Measurements from ENCODE around the gene MASP2. TPM values are rescaled to one million over a fixed set of nuclear protein-coding genes. Genes with fewer than 3 reads are reported as not detected.
A peak's percentile ranks its signal among the peaks of the same experiment; 100 is the strongest.

MASP2 gene
- total and polyA plus RNA-seq, 2 experiments from 2014 or later, result 0.16 TPM; not detected in 1

- Histone ChIP-seq H4K20me1 (ENCODE audit: insufficient read depth) (no peaks in the 10 kb centered on the region), H3K79me2 (ENCODE audit: insufficient read depth) (peaks cover 31% of the 10 kb centered on the region), H3K4me2 (ENCODE audit: unreplicated experiment) (no peak overlapping the region), H3K4me1 (ENCODE audit: insufficient read depth) (peaks cover 6% of the 10 kb centered on the region), H3F3A (ENCODE audit: insufficient read depth) (peaks cover 28% of the 10 kb centered on the region), H3K36me3 (ENCODE audit: low read depth) (0 out of 2 replicates have a peak, but pooled peaks cover 3% of the 10 kb centered on the region), H3K9ac (no peak overlapping the region), H3K27me3 (replicated peaks; ENCODE audit: insufficient read depth) (no peaks in the 10 kb centered on the region), H3K9me2 (ENCODE audit: insufficient read depth) (no peaks in the 10 kb centered on the region), H3K27ac (no peak overlapping the region), H3K9me3 (ENCODE audit: low read depth) (no peaks in the 10 kb centered on the region), H3K4me3 (no peak overlapping the region), H2AFZ (no peak overlapping the region)
- TF ChIP-seq EZH2 (IDR thresholded peaks at IDR 0.05; ENCODE audit: insufficient read depth, poor library complexity, severe bottlenecking) (no peak), EZH2phosphoT487 (IDR thresholded peaks at IDR 0.05; ENCODE audit: insufficient read depth, low read depth) (no peak)
- DNase-seq, result no peak
- in situ Hi-C loops (cut with MboI), result no loop called here
- 89 to 91% methylated on average over 7 of the region's 7 CpGs for WGBS, 2 experiments (ENCODE audit: low coverage in 1 of 2, low lambda C conversion rate in 2 of 2, missing lambda C conversion rate in 2 of 2)
These were observed 9.5 kb upstream of the MASP2 start for GRCh38 chr1:11056504-11056903.

- Histone ChIP-seq H3K27me3 (replicated peaks; ENCODE audit: insufficient read depth) (no peaks in the 10 kb centered on the region), H2AFZ (no peak overlapping the region), H3K4me3 (no peak overlapping the region), H3K4me1 (ENCODE audit: insufficient read depth) (0 out of 2 replicates have a peak, but pooled peaks cover under 1% of the 10 kb centered on the region), H3K9me2 (ENCODE audit: insufficient read depth) (no peaks in the 10 kb centered on the region), H3K9ac (no peak overlapping the region), H3K4me2 (ENCODE audit: unreplicated experiment) (no peak overlapping the region), H3K79me2 (ENCODE audit: insufficient read depth) (peaks cover 24% of the 10 kb centered on the region), H3K36me3 (ENCODE audit: low read depth) (0 out of 2 replicates have a peak, but pooled peaks cover 3% of the 10 kb centered on the region), H3F3A (ENCODE audit: insufficient read depth) (peaks cover 30% of the 10 kb centered on the region), H4K20me1 (ENCODE audit: insufficient read depth) (no peaks in the 10 kb centered on the region), H3K27ac (no peak overlapping the region), H3K9me3 (ENCODE audit: low read depth) (no peaks in the 10 kb centered on the region)
- DNase-seq, result no peak
- TF ChIP-seq EZH2 (IDR thresholded peaks at IDR 0.05; ENCODE audit: insufficient read depth, poor library complexity, severe bottlenecking), result no peak
- TF ChIP-seq EZH2phosphoT487 (IDR thresholded peaks at IDR 0.05; ENCODE audit: insufficient read depth, low read depth), result no peak
- WGBS, 2 experiments (ENCODE audit: low coverage in 1 of 2, low lambda C conversion rate in 2 of 2, missing lambda C conversion rate in 2 of 2), result 78 to 82% methylated on average over 4 to 12 of the region's 12 CpGs
- in situ Hi-C loops (cut with MboI), result no loop called here
These were observed 8.6 kb upstream of the MASP2 start for GRCh38 chr1:11055676-11056075.

- Histone ChIP-seq H3K4me2 (ENCODE audit: unreplicated experiment) (no peak overlapping the region), H3K36me3 (ENCODE audit: low read depth) (0 out of 2 replicates have a peak, but pooled peaks cover 3% of the 10 kb centered on the region), H3K9me3 (ENCODE audit: low read depth) (no peaks in the 10 kb centered on the region), H3K27ac (no peak overlapping the region), H3K9ac (no peak overlapping the region), H3K4me3 (no peak overlapping the region), H3K4me1 (ENCODE audit: insufficient read depth) (no peaks in the 10 kb centered on the region), H3K9me2 (ENCODE audit: insufficient read depth) (no peaks in the 10 kb centered on the region), H3K27me3 (replicated peaks; ENCODE audit: insufficient read depth) (no peaks in the 10 kb centered on the region), H3F3A (ENCODE audit: insufficient read depth) (peaks cover 26% of the 10 kb centered on the region), H2AFZ (no peak overlapping the region), H3K79me2 (ENCODE audit: insufficient read depth) (peaks cover 24% of the 10 kb centered on the region), H4K20me1 (ENCODE audit: insufficient read depth) (no peaks in the 10 kb centered on the region)
- no peak for TF ChIP-seq EZH2phosphoT487 (IDR thresholded peaks at IDR 0.05; ENCODE audit: insufficient read depth, low read depth)
- TF ChIP-seq EZH2 (IDR thresholded peaks at IDR 0.05; ENCODE audit: insufficient read depth, poor library complexity, severe bottlenecking), result no peak
- DNase-seq, result no peak
- 88 to 93% methylated on average over 20 to 22 of the region's 22 CpGs for WGBS, 2 experiments (ENCODE audit: low coverage in 1 of 2, low lambda C conversion rate in 2 of 2, missing lambda C conversion rate in 2 of 2)
- in situ Hi-C loops (cut with MboI), result no loop called here
These were observed 7.6 kb upstream of the MASP2 start for GRCh38 chr1:11054666-11055065.

GRCh38 chr1:11054181-11054580, 7.1 kb upstream of the MASP2 start:
- Histone ChIP-seq H3K9me3 (ENCODE audit: low read depth) (no peaks in the 10 kb centered on the region), H3K9me2 (ENCODE audit: insufficient read depth) (no peaks in the 10 kb centered on the region), H3K4me3 (no peak overlapping the region), H2AFZ (no peak overlapping the region), H3K36me3 (ENCODE audit: low read depth) (0 out of 2 replicates have a peak, but pooled peaks cover 3% of the 10 kb centered on the region), H4K20me1 (ENCODE audit: insufficient read depth) (no peaks in the 10 kb centered on the region), H3K9ac (no peak overlapping the region), H3K4me1 (ENCODE audit: insufficient read depth) (no peaks in the 10 kb centered on the region), H3K27ac (no peak overlapping the region), H3K4me2 (ENCODE audit: unreplicated experiment) (no peak overlapping the region), H3F3A (ENCODE audit: insufficient read depth) (peaks cover 26% of the 10 kb centered on the region), H3K79me2 (ENCODE audit: insufficient read depth) (peaks cover 19% of the 10 kb centered on the region), H3K27me3 (replicated peaks; ENCODE audit: insufficient read depth) (no peaks in the 10 kb centered on the region)
- TF ChIP-seq EZH2phosphoT487 (IDR thresholded peaks at IDR 0.05; ENCODE audit: insufficient read depth, low read depth), result no peak
- TF ChIP-seq EZH2 (IDR thresholded peaks at IDR 0.05; ENCODE audit: insufficient read depth, poor library complexity, severe bottlenecking), result no peak
- WGBS, 2 experiments (ENCODE audit: low coverage in 1 of 2, low lambda C conversion rate in 2 of 2, missing lambda C conversion rate in 2 of 2), result 79 to 81% methylated on average over 6 to 7 of the region's 7 CpGs
- DNase-seq, result no peak
- in situ Hi-C loops (cut with MboI), result no loop called here

- Histone ChIP-seq H2AFZ (no peak overlapping the region), H3K4me3 (no peak overlapping the region), H3K9me2 (ENCODE audit: insufficient read depth) (no peaks in the 10 kb centered on the region), H3K9ac (no peak overlapping the region), H4K20me1 (ENCODE audit: insufficient read depth) (no peaks in the 10 kb centered on the region), H3K27ac (no peak overlapping the region), H3K4me2 (ENCODE audit: unreplicated experiment) (no peak overlapping the region), H3K4me1 (ENCODE audit: insufficient read depth) (no peaks in the 10 kb centered on the region), H3K79me2 (ENCODE audit: insufficient read depth) (peaks cover 15% of the 10 kb centered on the region), H3F3A (ENCODE audit: insufficient read depth) (peaks cover 26% of the 10 kb centered on the region), H3K27me3 (replicated peaks; ENCODE audit: insufficient read depth) (no peaks in the 10 kb centered on the region), H3K9me3 (ENCODE audit: low read depth) (no peaks in the 10 kb centered on the region), H3K36me3 (ENCODE audit: low read depth) (0 out of 2 replicates have a peak, but pooled peaks cover 3% of the 10 kb centered on the region)
- DNase-seq, result peak; percentile 53
- no peak for TF ChIP-seq EZH2 (IDR thresholded peaks at IDR 0.05; ENCODE audit: insufficient read depth, poor library complexity, severe bottlenecking)
- TF ChIP-seq EZH2phosphoT487 (IDR thresholded peaks at IDR 0.05; ENCODE audit: insufficient read depth, low read depth), result no peak
- in situ Hi-C loops (cut with MboI), result no loop called here
- 59 to 66% methylated on average over 8 to 9 of the region's 10 CpGs for WGBS, 2 experiments (ENCODE audit: low coverage in 1 of 2, low lambda C conversion rate in 2 of 2, missing lambda C conversion rate in 2 of 2)
These were observed 6.7 kb upstream of the MASP2 start for GRCh38 chr1:11053758-11054137.

Data from GM23248 (cell line).